Mesenchymal stem cell (in vitro differentiated cells and primary cell): ENCODE measurements around the gene MMP27.

Experiments used
- DNase-seq: peaks from one replicate; pipeline ENCODE4 v3.0.0-alpha.2; 2013
- H2AFZ ChIP-seq: one replicate; pipeline ENCODE4 v1.6.1; 2013; ENCODE audit warnings: low read depth, mild to moderate bottlenecking, control low read depth, inconsistent platforms, low read length, moderate library complexity
- H2AK5ac ChIP-seq: 2 replicates; pipeline ENCODE4 v1.6.1; 2013; ENCODE audit warnings: low read length, moderate library complexity, mild to moderate bottlenecking, inconsistent platforms; ENCODE audit not compliant: severe bottlenecking
- H2BK120ac ChIP-seq: one replicate; pipeline ENCODE4 v1.6.1; 2013; ENCODE audit warnings: low read depth, mild to moderate bottlenecking, inconsistent platforms, low read length, moderate library complexity
- H2BK12ac ChIP-seq, 2 experiments: one replicate each; pipeline ENCODE4 v1.6.1; 2013; ENCODE audit warnings: inconsistent platforms in 2 of 2, low read length in 2 of 2, mild to moderate bottlenecking in 2 of 2, moderate library complexity in 2 of 2, control low read depth in 1 of 2
- H2BK15ac ChIP-seq: one replicate; pipeline ENCODE4 v1.6.1; 2013; ENCODE audit warnings: mild to moderate bottlenecking, low read depth, inconsistent platforms; ENCODE audit not compliant: poor library complexity, severe bottlenecking
- H2BK5ac ChIP-seq: 2 replicates; pipeline ENCODE4 v1.6.1; 2013; ENCODE audit warnings: low read depth, mild to moderate bottlenecking, low read length, control low read depth, inconsistent platforms; ENCODE audit not compliant: poor library complexity, severe bottlenecking
- H3K14ac ChIP-seq, 2 experiments: one replicate each; pipeline ENCODE4 v1.6.1; 2013; ENCODE audit warnings: inconsistent platforms in 2 of 2, low read length in 2 of 2, control low read depth in 1 of 2, mild to moderate bottlenecking in 1 of 2, moderate library complexity in 1 of 2
- H3K18ac ChIP-seq, 2 experiments: one replicate each; pipeline ENCODE4 v1.6.1; 2013; ENCODE audit warnings: inconsistent platforms in 2 of 2, low read length in 2 of 2, control low read depth in 1 of 2, low read depth in 1 of 2, mild to moderate bottlenecking in 1 of 2
- H3K23ac ChIP-seq, 2 experiments: one replicate each; pipeline ENCODE4 v1.6.1; 2013; ENCODE audit warnings: inconsistent platforms in 2 of 2, low read length in 2 of 2, mild to moderate bottlenecking in 2 of 2, moderate library complexity in 2 of 2, control low read depth in 1 of 2
- H3K27ac ChIP-seq: 2 replicates; pipeline ENCODE4 v1.5.1; 2013; ENCODE audit warnings: mild to moderate bottlenecking, moderate library complexity, low read length, control low read depth, inconsistent platforms; ENCODE audit not compliant: poor library complexity, severe bottlenecking
- H3K27me3 ChIP-seq, 2 experiments: 2 replicates each; pipeline versions ENCODE4 v1.6.1 to v1.7.0; 2013; ENCODE audit warnings: low read length in 2 of 2, mild to moderate bottlenecking in 2 of 2, moderate library complexity in 2 of 2, control low read depth in 1 of 2, inconsistent platforms in 1 of 2; ENCODE audit not compliant: control insufficient read depth in 1 of 2, insufficient read depth in 1 of 2
- H3K36me3 ChIP-seq, 2 experiments: 2 replicates each; pipeline versions ENCODE4 v1.6.1 to v1.7.0; 2013; ENCODE audit warnings: low read length in 2 of 2, control low read depth in 1 of 2, inconsistent platforms in 1 of 2, low read depth in 1 of 2, mild to moderate bottlenecking in 1 of 2; ENCODE audit not compliant: insufficient read depth in 2 of 2, control insufficient read depth in 1 of 2
- H3K4ac ChIP-seq, 2 experiments: one replicate each; pipeline ENCODE4 v1.6.1; 2013; ENCODE audit warnings: inconsistent platforms in 2 of 2, low read length in 2 of 2, mild to moderate bottlenecking in 2 of 2, moderate library complexity in 2 of 2, control low read depth in 1 of 2, low read depth in 1 of 2
- H3K4me1 ChIP-seq: 2 replicates; pipeline ENCODE4 v1.6.1; 2013; ENCODE audit warnings: low read depth, low read length, control low read depth; ENCODE audit not compliant: control insufficient read depth, insufficient read depth
- H3K4me2 ChIP-seq: 2 replicates; pipeline ENCODE4 v1.6.1; 2013; ENCODE audit warnings: low read length, mild to moderate bottlenecking, inconsistent platforms; ENCODE audit not compliant: poor library complexity, severe bottlenecking
- H3K4me3 ChIP-seq, 2 experiments: 2 replicates each; pipeline versions ENCODE4 v1.5.1 to v1.7.0; 2013; ENCODE audit warnings: low read length in 2 of 2, mild to moderate bottlenecking in 2 of 2, control low read depth in 1 of 2, low read depth in 1 of 2; ENCODE audit not compliant: insufficient read depth in 1 of 2
- H3K79me1 ChIP-seq: replicated peaks from 2 replicates; pipeline ENCODE4 v1.6.1; 2013; ENCODE audit warnings: mild to moderate bottlenecking, control low read depth, low read length, inconsistent platforms; ENCODE audit not compliant: poor library complexity, severe bottlenecking
- H3K9ac ChIP-seq: 2 replicates; pipeline ENCODE4 v1.7.0; 2013; ENCODE audit warnings: mild to moderate bottlenecking, low read length, moderate library complexity
- H3K9me3 ChIP-seq: 2 replicates; pipeline ENCODE4 v1.7.0; 2013; ENCODE audit warnings: mild to moderate bottlenecking, low read length; ENCODE audit not compliant: control insufficient read depth
- H4K8ac ChIP-seq: one replicate; pipeline ENCODE4 v1.6.1; 2013; ENCODE audit warnings: inconsistent platforms, mild to moderate bottlenecking, low read length, moderate library complexity
- H4K91ac ChIP-seq: one replicate; pipeline ENCODE4 v1.6.1; 2013; ENCODE audit warnings: mild to moderate bottlenecking, low read length, inconsistent platforms
- WGBS: methylation state at CpG from one replicate; pipeline ENCODE4 v1.1.7; 2013; ENCODE audit warnings: mixed read lengths; 5-methylcytosine and 5-hydroxymethylcytosine counted together

Gene MMP27

DNA sequence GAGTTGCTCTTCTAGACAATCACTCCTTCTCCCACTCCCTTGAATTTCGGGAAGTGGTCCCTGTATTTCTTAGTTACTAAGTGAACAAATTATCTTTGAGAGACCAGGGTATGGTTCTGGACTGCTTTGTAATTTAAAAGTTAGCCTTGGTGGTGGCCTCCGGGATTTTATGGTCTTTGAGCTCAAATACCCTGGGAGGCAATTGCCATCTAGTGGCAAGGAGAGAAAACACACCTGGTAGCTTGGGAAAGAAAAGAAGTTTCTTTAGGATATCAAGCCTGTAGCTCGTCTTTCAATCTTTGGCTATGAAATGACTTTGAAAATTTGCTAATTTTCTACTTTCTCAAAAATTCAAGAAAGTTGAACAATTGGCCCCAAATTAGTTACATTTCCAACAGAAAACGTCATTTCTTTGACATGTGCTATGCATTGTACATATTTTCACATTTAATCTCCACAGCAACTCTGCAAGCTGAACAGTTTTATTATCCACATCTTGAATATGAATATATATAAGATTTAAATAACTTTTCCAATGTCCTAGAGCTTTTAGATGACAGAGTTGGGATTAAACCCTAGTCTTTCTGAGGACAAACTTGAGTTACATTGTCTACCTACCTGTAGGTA lies 39.1 kb downstream of the MMP27 start:
- Histone ChIP-seq H3K4me1 (no peaks in the 10 kb centered on the region), H2AK5ac (no peak overlapping the region), H2BK12ac (no peak overlapping the region), H3K23ac (no peak overlapping the region), H3K14ac (no peak overlapping the region), H3K9ac (peak overlapping the region; percentile 13), H2AFZ (no peak overlapping the region), H3K79me1 (no peaks in the 10 kb centered on the region), H3K9me3 (no peaks in the 10 kb centered on the region), H2BK120ac (no peak overlapping the region), H2BK5ac (no peak overlapping the region), H3K27ac (no peak overlapping the region), H3K4me2 (no peak overlapping the region), H3K36me3 (no peaks in the 10 kb centered on the region), H3K4ac (no peak overlapping the region), H4K91ac (no peak overlapping the region), H4K8ac (no peak overlapping the region), H3K27me3 (no peaks in the 10 kb centered on the region), H3K18ac (no peak overlapping the region), H3K4me3 (no peak overlapping the region), H2BK15ac (no peak overlapping the region)
- DNase-seq, result peak; percentile 64
- WGBS, result 0% methylated on average over 4 of the region's 4 CpGs

DNA sequence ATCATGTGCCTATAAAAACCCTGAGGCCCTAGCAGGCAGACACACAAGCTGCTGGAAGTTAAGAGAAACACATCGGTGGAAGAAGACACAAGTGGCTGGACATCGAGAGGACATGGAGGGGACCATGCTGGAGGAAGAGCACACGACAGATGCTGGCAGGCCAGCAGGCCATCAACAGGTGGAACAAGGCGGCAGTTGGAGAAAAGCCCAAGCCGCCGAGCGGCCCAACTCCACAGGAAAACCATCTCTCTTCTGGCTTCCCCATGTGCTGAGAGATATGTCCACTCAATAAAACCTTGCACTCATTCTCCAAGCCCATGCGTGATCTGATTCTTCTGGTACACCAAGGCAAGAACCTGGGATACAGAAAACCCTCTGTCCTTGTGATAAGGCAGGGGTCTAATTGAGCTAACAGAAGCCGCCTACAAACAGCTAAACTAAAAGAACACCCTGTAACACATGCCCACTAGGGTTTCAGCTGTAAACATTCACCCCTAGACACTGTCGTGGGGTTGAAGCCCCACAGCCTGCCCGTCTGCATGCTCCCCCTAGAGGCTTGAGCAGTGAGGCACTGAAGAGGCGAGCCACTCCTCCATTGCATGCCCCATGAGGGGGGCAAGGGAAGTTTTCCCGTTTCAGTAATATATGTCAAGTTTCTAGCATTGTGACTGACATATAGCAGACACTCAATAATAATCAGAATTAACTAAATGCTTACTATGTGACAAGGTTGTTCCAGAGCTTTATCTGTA lies 41.4 kb downstream of the MMP27 start:
- H2AK5ac ChIP-seq, result no peak overlapping the region
- WGBS, result 82% methylated on average over 11 of the region's 13 CpGs

DNA sequence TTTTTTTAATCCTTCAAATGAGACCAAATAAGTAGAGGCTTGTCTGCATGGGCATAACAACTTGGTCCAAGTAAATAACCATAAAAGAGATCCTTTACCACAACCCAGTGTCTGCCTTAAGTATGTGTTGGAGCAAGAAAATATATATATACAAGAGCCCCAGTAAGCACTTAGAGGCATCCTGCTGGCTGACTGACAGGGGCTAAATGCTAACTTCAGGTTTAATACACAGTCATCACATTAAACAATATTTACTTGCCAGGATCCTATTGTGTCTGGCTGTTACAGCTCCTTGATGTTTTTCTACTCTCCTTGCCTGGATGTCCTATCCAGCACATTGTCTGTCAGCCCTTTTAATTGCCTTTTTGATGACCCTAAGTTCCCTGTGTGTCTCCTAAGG lies 43.0 kb downstream of the MMP27 start:
- H3K79me1 ChIP-seq, result no peaks in the 10 kb centered on the region
- no peak overlapping the region for H3K23ac ChIP-seq
- no peak overlapping the region for H2BK5ac ChIP-seq
- no peaks in the 10 kb centered on the region for H3K4me1 ChIP-seq
- no peak overlapping the region for H3K14ac ChIP-seq
- no peak overlapping the region for H3K4me2 ChIP-seq
- H2AFZ ChIP-seq, result no peak overlapping the region
- H4K8ac ChIP-seq, result no peak overlapping the region
- H3K27me3 ChIP-seq, result peaks cover 0 to 7% of the 10 kb centered on the region in 2 experiments
- no peak overlapping the region for H4K91ac ChIP-seq
- H3K4ac ChIP-seq, result no peak overlapping the region
- no peaks in the 10 kb centered on the region for H3K36me3 ChIP-seq
- no peak overlapping the region for H2AK5ac ChIP-seq
- no peak overlapping the region for H3K9ac ChIP-seq
- no peak overlapping the region for H3K4me3 ChIP-seq
- no peak for DNase-seq
- H3K18ac ChIP-seq, result no peak overlapping the region
- no peak overlapping the region for H3K27ac ChIP-seq
- H3K9me3 ChIP-seq, result no peaks in the 10 kb centered on the region
- no peak overlapping the region for H2BK15ac ChIP-seq
- no peak overlapping the region for H2BK120ac ChIP-seq
- no peak overlapping the region for H2BK12ac ChIP-seq

More for the DNA sequence above, 41.4 kb downstream of the MMP27 start:
- H2BK15ac ChIP-seq, result no peak overlapping the region
- H3K14ac ChIP-seq, result no peak overlapping the region
- H3K4me2 ChIP-seq, result no peak overlapping the region
- no peak overlapping the region for H4K91ac ChIP-seq
- H3K23ac ChIP-seq, result no peak overlapping the region
- H4K8ac ChIP-seq, result no peak overlapping the region
- peaks cover 0 to 5% of the 10 kb centered on the region in 2 experiments for H3K27me3 ChIP-seq
- H3K4me1 ChIP-seq, result no peaks in the 10 kb centered on the region
- no peak overlapping the region for H3K9ac ChIP-seq
- DNase-seq, result no peak
- H3K79me1 ChIP-seq, result no peaks in the 10 kb centered on the region
- H3K36me3 ChIP-seq, result no peaks in the 10 kb centered on the region
- no peak overlapping the region for H3K4ac ChIP-seq
- no peaks in the 10 kb centered on the region for H3K9me3 ChIP-seq
- no peak overlapping the region for H3K27ac ChIP-seq
- H2AFZ ChIP-seq, result no peak overlapping the region
- no peak overlapping the region for H2BK120ac ChIP-seq
- no peak overlapping the region for H3K18ac ChIP-seq
- no peak overlapping the region for H2BK12ac ChIP-seq
- H3K4me3 ChIP-seq, result no peak overlapping the region
- H2BK5ac ChIP-seq, result no peak overlapping the region

DNA sequence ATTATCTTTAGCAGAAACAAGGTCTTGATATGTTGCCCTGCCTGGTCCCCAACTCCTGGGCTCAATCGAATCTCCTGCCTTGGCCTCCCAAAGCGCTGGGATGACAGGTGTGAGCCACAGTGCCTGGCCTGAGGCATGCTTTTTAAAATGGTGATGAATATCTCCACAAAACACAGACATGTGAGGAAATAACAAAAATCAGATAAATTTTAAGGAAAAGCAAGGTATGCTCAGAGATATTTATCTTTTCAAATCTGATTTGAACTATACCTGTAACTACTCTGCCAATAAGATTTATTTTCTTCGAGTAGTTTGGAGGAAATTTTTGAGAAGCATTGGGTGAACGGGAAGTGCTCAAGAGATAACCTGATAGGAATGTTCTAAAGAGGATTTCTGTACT lies 44.5 kb downstream of the MMP27 start:
- Histone ChIP-seq H3K4ac (no peak overlapping the region), H3K18ac (no peak overlapping the region), H2BK120ac (no peak overlapping the region), H2BK15ac (no peak overlapping the region), H3K36me3 (no peaks in the 10 kb centered on the region), H3K23ac (no peak overlapping the region), H4K8ac (no peak overlapping the region), H3K4me2 (no peak overlapping the region), H2AFZ (no peak overlapping the region), H2BK12ac (no peak overlapping the region), H3K14ac (no peak overlapping the region), H3K27ac (no peak overlapping the region), H2BK5ac (no peak overlapping the region), H3K4me1 (no peaks in the 10 kb centered on the region), H3K4me3 (no peak overlapping the region), H4K91ac (no peak overlapping the region), H3K9ac (no peak overlapping the region), H2AK5ac (no peak overlapping the region), H3K79me1 (no peaks in the 10 kb centered on the region), H3K9me3 (no peaks in the 10 kb centered on the region), H3K27me3 (peaks cover 0 to 13% of the 10 kb centered on the region in 2 experiments)
- 95% methylated on average over 4 of the region's 4 CpGs for WGBS
- no peak for DNase-seq
